GM10266 (cell line): ENCODE results near the gene PDE4D.

Source experiments
- DNase-seq: peaks from one replicate; pipeline ENCODE4 v3.0.0; 2012; ENCODE audit errors: extremely low spot score
- TF ChIP-seq, protein P1 (sequence below): IDR thresholded peaks from 2 replicates; pipeline ENCODE4 v1.5.1; 2012; ENCODE audit warnings: mild to moderate bottlenecking, low read depth; ENCODE audit not compliant: control insufficient read depth, insufficient read depth; ENCODE audit errors: missing control alignments

The PDE4D gene

DNA sequence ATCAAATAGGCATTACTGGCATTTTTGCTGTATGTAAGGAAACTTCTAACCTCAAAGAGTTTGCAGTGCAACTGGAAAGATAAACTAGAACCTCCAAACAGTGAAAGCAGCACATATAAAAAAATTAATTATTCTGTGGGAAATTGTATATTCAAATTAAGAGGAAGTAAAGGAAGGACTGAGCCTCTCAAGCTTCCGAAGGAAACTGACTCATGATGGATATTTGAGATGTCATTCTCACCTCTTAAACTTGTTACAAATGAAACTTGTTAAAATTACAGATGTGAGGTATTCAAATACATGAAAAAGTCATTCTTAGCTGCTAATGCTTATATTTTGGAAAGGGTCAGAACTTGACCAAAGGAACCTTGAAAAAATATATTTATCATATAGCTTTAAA, 538.7 kb downstream of the PDE4D start:
- TF ChIP-seq, protein P1, sequence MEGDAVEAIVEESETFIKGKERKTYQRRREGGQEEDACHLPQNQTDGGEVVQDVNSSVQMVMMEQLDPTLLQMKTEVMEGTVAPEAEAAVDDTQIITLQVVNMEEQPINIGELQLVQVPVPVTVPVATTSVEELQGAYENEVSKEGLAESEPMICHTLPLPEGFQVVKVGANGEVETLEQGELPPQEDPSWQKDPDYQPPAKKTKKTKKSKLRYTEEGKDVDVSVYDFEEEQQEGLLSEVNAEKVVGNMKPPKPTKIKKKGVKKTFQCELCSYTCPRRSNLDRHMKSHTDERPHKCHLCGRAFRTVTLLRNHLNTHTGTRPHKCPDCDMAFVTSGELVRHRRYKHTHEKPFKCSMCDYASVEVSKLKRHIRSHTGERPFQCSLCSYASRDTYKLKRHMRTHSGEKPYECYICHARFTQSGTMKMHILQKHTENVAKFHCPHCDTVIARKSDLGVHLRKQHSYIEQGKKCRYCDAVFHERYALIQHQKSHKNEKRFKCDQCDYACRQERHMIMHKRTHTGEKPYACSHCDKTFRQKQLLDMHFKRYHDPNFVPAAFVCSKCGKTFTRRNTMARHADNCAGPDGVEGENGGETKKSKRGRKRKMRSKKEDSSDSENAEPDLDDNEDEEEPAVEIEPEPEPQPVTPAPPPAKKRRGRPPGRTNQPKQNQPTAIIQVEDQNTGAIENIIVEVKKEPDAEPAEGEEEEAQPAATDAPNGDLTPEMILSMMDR = no peak
- DNase-seq = no peak

DNA sequence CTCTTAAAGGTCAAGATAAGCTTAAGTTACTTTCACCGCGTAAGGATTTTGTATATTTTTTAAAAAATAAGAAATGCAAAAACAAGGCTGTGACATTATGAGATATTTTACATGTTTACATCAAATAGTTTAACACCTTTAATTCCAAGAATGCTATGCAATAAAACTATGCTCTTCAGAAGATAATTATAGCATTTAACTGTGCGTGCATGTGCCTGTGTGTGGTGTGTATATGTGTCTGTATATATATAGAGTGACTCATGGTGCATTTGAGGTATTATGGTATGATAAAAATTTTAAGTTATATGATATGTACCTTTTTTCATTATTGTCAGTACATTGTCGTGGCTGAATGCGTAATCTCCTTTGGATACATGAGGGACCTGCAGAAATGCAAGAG, 539.3 kb downstream of the PDE4D start:
- no peak for DNase-seq

DNA sequence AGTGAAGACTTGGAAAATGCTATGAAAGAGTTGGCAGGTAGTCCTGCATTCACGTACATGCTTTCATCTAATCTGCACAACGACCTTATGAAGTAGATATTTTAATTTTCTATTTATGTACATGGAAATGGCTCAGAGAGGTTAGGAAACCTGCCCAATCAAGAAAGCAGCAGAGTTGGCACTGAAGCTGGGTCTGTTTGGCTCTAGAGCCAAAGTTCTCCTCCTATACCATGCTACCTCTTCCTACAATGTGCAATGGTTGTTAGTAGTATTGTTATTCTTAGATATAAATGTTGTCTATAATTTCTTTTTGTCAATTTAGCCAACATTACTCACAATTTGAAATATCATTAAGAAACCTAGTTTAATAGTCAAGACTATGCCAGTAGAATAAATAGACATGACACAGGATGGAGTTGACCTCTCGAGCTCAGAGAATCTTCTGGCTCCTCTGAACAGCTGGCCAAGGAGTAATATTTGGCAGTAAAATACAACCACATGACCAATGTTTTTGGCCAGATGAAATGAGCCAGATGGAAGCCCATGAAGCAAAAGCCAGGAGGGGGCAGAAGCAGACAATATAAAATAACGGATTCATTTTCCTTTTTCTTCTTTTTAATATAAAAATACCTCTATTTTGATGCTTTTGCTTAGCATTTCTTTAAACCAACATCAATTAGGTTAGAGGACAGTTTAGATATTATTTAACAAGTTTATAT, 542.3 kb downstream of the PDE4D start:
- DNase-seq = no peak
- TF ChIP-seq, protein P1 = no peak

More for the DNA sequence above, 539.3 kb downstream of the PDE4D start:
- TF ChIP-seq, protein P1 = no peak

DNA sequence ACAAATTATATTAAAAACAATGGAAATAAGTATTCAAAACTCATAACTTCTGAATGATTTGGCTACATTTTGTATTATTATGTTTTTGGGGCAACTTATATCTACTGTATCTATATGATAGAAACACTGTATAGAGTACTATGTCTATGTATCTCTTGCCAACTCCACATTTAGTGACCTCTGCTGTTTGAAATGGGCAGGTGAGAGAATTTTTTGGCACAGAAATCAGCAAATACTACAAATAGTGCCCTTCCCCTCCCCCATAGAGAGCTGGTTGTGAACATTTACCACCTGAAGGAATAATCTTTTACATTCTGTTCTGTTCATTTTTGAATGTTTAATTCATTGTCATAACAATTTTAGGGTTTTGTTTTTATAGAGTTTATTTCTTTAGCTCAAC, 545.3 kb downstream of the PDE4D start:
- TF ChIP-seq, protein P1 = no peak
- DNase-seq = no peak

DNA sequence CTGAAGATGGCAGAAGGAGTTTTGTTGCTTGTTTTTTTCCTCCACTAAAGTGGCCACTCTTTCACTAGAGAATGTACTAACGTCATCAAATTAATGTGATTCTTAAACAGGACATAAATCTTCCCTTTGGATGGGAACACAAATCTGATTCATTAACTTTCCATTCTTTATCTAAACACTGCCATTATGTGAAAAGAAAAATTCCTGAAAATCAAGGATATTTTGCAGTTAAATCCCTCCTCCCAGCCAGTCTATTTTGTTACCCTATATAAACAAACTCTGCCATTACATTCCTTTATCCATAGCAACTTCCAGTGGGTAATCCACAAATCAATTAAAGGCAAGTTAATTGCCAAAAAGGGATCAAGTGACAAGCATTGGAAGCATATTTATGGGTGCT, 546.5 kb downstream of the PDE4D start:
- DNase-seq = no peak
- TF ChIP-seq, protein P1 = no peak

DNA sequence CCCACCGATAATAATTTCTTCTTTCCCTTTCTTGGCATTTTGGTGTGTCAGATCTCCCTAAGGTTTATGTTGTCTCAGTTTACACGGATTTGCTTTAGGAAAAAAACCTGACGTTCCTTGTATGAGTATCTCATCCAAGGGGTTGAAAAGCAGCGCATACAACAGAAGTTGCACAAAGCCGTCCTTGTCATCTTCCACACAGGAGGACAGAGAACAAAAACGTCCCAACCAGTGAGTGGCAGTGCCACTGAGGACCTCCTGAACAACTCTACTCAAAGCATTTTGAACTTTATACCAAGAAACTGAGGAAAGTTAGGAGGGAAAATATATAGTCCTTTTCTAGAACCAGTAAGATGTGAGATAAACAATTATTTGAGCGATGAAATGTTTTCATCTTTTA, 547.0 kb downstream of the PDE4D start:
- TF ChIP-seq, protein P1 = no peak
- DNase-seq = no peak

DNA sequence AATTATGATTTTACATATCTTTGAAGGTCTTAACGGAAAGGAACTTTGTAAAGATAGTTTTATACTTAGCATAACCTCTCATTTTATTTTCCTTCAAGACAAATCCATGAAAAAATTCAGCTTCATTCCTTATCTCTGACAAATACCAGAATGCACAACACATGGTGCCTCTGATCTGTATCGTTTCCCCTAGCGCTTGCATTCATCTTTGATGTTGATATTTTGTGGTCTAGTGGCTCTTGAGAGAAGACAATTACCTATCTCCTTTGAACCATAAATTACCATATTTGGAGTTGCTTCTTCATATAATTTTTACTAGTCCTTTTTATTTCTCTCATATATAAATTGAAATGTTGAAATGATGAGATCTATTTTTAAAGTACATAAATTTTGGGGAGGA, 551.3 kb downstream of the PDE4D start:
- TF ChIP-seq, protein P1 = no peak
- DNase-seq = no peak
